ENCODE results near the gene MED23.

MED23 gene, protein sequence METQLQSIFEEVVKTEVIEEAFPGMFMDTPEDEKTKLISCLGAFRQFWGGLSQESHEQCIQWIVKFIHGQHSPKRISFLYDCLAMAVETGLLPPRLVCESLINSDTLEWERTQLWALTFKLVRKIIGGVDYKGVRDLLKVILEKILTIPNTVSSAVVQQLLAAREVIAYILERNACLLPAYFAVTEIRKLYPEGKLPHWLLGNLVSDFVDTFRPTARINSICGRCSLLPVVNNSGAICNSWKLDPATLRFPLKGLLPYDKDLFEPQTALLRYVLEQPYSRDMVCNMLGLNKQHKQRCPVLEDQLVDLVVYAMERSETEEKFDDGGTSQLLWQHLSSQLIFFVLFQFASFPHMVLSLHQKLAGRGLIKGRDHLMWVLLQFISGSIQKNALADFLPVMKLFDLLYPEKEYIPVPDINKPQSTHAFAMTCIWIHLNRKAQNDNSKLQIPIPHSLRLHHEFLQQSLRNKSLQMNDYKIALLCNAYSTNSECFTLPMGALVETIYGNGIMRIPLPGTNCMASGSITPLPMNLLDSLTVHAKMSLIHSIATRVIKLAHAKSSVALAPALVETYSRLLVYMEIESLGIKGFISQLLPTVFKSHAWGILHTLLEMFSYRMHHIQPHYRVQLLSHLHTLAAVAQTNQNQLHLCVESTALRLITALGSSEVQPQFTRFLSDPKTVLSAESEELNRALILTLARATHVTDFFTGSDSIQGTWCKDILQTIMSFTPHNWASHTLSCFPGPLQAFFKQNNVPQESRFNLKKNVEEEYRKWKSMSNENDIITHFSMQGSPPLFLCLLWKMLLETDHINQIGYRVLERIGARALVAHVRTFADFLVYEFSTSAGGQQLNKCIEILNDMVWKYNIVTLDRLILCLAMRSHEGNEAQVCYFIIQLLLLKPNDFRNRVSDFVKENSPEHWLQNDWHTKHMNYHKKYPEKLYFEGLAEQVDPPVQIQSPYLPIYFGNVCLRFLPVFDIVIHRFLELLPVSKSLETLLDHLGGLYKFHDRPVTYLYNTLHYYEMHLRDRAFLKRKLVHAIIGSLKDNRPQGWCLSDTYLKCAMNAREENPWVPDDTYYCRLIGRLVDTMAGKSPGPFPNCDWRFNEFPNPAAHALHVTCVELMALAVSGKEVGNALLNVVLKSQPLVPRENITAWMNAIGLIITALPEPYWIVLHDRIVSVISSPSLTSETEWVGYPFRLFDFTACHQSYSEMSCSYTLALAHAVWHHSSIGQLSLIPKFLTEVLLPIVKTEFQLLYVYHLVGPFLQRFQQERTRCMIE (N-terminal part only)

DNA sequence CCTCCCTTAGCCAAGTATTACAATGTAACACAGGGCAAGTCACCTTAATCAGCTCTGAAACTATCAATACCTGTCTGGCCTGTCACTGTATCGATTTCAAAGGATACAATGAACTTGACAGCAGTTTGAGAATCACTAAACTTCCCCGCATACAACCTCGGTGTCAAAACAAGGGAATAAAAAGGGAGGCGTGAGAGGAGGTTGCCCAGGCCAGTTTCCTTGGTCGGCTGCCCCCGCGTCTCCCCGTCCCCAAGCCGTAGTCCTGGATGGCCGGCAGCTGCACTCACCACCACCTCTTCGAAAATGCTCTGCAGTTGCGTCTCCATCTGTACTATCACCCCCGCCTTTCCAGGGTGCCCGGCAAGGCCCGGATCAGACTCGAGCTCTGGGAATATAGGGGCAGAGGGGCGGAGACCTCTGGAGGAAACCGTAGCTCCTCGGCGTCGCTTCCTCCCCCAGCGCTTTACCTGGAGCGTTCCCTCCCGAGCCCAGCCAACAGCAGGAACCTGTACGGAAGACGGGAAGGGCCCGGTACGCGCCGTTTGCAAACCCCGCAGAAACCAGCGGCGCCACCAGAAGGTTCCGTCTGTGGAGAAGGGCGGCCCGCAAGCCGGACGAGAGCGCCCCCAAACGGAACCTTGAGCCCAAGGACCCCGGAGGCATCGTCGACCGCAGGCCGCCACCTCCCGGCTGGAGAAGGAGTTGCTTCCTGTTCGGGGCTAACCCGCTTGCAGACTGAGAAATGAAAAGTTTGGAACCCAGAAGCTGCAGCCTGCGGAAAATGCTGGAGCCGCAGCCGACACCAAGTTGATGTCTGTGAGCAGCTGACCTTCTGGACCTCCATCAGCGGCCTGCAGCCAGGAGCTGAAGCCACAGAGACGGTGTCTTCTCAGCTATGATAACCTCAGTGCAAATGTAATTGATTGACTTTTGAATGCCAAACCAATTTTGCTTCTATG is at the start of gene MED23:
MED23 (minus strand) TSS at position 519 of the 959 bp plus-strand sequence; CDS start at position 326, 193 bp downstream.
- Histone ChIP-seq H3K27ac (peak within 1 kb of the TSS; percentile 2 to 82), H3K4me3 (peak within 1 kb of the TSS; percentile 93)
- TF ChIP-seq, protein P1, sequence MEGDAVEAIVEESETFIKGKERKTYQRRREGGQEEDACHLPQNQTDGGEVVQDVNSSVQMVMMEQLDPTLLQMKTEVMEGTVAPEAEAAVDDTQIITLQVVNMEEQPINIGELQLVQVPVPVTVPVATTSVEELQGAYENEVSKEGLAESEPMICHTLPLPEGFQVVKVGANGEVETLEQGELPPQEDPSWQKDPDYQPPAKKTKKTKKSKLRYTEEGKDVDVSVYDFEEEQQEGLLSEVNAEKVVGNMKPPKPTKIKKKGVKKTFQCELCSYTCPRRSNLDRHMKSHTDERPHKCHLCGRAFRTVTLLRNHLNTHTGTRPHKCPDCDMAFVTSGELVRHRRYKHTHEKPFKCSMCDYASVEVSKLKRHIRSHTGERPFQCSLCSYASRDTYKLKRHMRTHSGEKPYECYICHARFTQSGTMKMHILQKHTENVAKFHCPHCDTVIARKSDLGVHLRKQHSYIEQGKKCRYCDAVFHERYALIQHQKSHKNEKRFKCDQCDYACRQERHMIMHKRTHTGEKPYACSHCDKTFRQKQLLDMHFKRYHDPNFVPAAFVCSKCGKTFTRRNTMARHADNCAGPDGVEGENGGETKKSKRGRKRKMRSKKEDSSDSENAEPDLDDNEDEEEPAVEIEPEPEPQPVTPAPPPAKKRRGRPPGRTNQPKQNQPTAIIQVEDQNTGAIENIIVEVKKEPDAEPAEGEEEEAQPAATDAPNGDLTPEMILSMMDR (IDR thresholded peaks at IDR 0.05): peak; percentile 93
- DNase-seq (ENCODE audit: low spot score): peak; percentile 95

DNA sequence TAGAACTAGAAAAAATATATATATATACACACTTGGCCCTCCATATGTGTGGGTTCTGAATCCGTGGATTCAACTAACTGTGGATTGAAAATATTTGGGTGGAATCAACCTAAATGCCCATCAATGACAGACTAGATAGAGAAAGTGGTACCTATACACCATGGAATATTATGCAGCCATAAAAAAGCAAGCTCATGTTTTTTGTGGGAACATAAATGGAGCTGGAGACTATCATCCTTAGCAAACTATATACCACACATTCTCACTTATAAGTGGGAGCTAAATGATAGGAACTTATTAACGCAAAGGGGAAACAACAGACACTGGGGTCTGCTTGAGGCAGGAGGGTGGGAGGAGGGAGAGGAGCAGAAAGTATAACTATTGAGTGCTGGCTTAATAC is 45.1 kb upstream of the MED23 start:
- TF ChIP-seq, protein P1 (IDR thresholded peaks at IDR 0.05): no peak
- H3K27ac ChIP-seq: no peak overlapping the region
- DNase-seq (ENCODE audit: low spot score): no peak

DNA sequence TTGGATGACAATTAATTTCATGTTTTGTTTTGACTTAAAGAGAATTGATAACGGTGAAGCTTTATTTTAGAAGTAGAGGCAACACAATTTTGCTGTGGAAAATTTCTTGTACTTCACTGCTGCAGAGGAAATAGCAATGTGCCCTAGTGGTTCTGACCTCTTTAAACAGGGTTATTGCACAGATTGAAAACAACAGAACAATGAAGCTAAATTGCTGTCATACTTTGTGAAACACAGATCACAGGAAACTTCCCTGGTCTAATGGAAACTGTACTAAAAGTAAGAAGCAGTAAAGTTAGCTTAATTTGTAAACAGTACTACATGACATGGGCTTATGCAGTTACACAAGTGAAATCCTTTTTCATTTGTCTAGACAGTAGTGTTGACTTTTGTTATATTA is 41.8 kb upstream of the MED23 start:
- Histone ChIP-seq H3K27ac (no peak overlapping the region), H3K4me3 (no peak overlapping the region)
- DNase-seq (ENCODE audit: low spot score): no peak
- TF ChIP-seq, protein P1 (IDR thresholded peaks at IDR 0.05): no peak

More for the DNA sequence above, 45.1 kb upstream of the MED23 start:
- H3K4me3 ChIP-seq: no peak overlapping the region

DNA sequence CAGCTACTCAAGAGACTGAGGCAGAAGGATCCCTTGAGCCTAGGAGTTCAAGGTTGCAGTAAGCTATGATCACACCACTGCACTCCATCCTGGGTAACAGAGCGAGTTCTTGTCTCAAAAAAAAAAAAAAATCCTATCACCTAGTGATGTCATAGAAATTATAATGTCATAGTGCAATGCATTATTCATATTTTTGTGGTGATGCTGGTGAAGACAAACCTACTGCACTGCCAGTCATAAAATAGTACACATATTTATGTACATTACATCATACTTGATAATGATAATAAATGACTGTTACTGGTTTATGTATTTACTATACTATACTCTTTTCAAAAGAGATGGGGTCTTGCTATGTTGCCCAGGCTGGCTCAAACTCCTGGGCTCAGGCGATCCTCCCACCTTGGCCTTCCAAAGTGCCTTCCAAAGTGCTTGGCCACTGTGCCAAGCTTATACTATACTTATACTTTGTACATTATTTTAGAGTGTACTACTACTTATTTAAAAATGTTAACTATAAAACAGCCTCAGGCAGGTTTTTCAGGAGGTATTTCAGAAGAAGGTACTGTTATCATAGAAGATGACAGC is 35.6 kb upstream of the MED23 start:
- TF ChIP-seq, protein P1 (IDR thresholded peaks at IDR 0.05): no peak
- DNase-seq (ENCODE audit: low spot score): no peak
- no peak overlapping the region for H3K27ac ChIP-seq
- H3K4me3 ChIP-seq: no peak overlapping the region

DNA sequence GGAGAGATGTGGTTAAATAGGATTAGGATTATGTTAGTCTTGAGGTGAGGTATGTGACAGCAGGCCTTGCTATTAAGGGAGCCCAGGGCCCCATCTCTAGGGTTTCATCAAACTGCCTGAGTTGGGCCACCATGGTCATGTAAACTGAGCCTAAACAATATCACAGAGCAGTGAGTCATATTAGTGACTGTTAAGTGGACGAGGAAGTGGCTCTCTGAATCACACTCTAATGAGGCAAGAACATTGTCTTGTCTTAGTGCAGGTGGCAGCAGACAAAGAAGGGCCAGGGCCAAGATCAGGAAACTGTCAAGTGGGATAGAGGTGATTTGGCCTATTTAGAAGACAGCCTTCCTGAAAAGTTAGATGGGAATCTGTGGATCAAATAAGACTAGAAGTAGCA is 32.2 kb upstream of the MED23 start:
- TF ChIP-seq, protein P1 (IDR thresholded peaks at IDR 0.05): no peak
- Histone ChIP-seq H3K27ac (no peak overlapping the region), H3K4me3 (no peak overlapping the region)
- DNase-seq (ENCODE audit: low spot score): no peak
